ENCODE results near the gene FLII.

FLII gene

DNA sequence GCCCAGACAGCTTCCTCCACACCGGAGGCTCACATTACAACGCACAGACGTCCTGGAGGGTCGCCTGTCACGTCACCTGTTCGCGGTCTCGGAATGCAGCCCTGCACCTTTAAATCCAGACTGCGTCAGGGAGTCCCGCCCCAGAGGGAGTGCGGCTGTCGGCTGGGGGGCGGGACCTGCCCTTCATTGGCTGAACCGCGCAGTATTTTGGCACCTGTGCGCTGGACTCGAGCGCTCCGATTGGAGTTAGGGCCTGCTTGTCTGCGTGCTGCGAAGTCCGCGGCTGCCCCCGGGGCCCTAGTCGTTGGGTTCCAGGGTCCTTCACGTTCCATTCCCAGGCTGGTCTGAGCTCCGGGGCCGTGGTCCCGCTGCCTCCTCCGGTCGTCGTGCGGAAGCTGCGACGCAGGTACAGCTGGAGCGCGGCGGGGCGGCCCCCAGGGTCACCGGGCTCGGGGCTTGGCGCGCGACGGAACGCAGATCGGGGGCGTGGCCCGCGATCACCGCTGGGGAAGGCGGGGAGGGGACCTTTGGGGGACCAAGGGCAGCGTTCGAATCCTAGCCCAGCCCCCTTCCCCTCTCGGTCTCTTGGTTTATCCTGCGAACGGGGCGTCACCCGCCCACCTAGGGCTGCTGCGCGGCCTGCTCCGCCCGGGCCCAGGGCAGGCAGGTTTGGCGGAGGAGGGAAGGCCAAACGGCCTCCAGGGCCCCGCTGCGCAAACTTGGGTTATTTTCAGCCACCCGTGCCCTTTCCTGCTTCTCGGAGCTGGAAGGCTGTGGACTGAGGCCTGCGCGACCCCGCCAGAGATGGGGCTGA is 2.0 kb upstream of the FLII start, which contains the start of gene MIEF2 (continued):
- TF ChIP-seq KLF7 (tag by site-specific recombination; IDR thresholded peaks at IDR 0.05; ENCODE audit: borderline replicate concordance) (peak; percentile 90; the same call in 1 of the 2 replicates), ZNF514 (tag by site-specific recombination; IDR thresholded peaks at IDR 0.05) (no peak), ZFHX2 (tag by site-specific recombination; conservative IDR thresholded peaks at IDR 0.05) (peak; percentile 85), EGR2 (tag by site-specific recombination; IDR thresholded peaks at IDR 0.05; ENCODE audit: low read depth) (peak; percentile 77)
- TF ChIP-seq, protein P1, sequence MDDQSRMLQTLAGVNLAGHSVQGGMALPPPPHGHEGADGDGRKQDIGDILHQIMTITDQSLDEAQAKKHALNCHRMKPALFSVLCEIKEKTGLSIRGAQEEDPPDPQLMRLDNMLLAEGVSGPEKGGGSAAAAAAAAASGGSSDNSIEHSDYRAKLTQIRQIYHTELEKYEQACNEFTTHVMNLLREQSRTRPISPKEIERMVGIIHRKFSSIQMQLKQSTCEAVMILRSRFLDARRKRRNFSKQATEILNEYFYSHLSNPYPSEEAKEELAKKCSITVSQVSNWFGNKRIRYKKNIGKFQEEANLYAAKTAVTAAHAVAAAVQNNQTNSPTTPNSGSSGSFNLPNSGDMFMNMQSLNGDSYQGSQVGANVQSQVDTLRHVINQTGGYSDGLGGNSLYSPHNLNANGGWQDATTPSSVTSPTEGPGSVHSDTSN (CRISPR knock-in tag; IDR thresholded peaks at IDR 0.05): peak; percentile 95
- TF ChIP-seq, protein P2, sequence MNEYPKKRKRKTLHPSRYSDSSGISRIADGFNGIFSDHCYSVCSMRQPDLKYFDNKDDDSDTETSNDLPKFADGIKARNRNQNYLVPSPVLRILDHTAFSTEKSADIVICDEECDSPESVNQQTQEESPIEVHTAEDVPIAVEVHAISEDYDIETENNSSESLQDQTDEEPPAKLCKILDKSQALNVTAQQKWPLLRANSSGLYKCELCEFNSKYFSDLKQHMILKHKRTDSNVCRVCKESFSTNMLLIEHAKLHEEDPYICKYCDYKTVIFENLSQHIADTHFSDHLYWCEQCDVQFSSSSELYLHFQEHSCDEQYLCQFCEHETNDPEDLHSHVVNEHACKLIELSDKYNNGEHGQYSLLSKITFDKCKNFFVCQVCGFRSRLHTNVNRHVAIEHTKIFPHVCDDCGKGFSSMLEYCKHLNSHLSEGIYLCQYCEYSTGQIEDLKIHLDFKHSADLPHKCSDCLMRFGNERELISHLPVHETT (tag by site-specific recombination; IDR thresholded peaks at IDR 0.05): no peak
- TF ChIP-seq, protein P3, sequence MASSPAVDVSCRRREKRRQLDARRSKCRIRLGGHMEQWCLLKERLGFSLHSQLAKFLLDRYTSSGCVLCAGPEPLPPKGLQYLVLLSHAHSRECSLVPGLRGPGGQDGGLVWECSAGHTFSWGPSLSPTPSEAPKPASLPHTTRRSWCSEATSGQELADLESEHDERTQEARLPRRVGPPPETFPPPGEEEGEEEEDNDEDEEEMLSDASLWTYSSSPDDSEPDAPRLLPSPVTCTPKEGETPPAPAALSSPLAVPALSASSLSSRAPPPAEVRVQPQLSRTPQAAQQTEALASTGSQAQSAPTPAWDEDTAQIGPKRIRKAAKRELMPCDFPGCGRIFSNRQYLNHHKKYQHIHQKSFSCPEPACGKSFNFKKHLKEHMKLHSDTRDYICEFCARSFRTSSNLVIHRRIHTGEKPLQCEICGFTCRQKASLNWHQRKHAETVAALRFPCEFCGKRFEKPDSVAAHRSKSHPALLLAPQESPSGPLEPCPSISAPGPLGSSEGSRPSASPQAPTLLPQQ (tag by site-specific recombination; IDR thresholded peaks at IDR 0.05): no peak
- TF ChIP-seq, protein P4, sequence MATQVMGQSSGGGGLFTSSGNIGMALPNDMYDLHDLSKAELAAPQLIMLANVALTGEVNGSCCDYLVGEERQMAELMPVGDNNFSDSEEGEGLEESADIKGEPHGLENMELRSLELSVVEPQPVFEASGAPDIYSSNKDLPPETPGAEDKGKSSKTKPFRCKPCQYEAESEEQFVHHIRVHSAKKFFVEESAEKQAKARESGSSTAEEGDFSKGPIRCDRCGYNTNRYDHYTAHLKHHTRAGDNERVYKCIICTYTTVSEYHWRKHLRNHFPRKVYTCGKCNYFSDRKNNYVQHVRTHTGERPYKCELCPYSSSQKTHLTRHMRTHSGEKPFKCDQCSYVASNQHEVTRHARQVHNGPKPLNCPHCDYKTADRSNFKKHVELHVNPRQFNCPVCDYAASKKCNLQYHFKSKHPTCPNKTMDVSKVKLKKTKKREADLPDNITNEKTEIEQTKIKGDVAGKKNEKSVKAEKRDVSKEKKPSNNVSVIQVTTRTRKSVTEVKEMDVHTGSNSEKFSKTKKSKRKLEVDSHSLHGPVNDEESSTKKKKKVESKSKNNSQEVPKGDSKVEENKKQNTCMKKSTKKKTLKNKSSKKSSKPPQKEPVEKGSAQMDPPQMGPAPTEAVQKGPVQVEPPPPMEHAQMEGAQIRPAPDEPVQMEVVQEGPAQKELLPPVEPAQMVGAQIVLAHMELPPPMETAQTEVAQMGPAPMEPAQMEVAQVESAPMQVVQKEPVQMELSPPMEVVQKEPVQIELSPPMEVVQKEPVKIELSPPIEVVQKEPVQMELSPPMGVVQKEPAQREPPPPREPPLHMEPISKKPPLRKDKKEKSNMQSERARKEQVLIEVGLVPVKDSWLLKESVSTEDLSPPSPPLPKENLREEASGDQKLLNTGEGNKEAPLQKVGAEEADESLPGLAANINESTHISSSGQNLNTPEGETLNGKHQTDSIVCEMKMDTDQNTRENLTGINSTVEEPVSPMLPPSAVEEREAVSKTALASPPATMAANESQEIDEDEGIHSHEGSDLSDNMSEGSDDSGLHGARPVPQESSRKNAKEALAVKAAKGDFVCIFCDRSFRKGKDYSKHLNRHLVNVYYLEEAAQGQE (tag by site-specific recombination; IDR thresholded peaks at IDR 0.05): no peak; the same call in 1 of the 2 replicates

DNA sequence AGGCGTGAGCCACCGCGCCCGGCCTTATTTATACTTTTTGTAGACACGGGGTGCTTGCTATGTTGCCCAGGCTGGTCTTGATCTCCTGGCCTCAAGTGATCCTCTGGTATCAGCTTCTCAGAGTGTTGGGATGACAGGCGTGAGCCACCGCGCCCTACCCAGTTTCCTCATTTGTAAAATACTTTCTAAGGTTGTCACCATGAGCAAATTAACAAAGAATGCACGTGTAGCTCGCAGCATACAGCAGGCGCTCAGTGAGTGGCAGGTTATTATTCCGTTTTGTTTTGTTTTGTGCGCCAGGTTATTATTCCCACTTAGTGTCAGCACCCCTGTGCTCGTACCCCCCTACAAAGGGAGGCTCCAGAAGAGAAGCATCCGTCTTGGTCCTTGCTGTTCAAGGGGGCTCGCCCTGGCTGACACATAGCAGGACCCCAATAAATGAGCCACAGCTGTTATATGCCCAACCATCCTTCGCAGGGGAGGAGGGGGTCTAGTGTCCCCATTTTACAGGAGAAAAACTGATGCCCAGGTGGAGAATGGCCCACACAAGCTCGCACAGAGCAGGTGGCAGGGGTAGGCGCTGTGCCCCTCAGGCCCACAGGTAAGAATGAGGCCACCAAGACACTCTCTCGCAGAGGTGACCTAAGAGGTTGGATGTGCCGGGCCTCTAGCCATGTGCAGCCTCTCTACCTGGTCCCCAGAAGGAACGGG is 1.2 kb upstream of the FLII start:
- peaks cover 12% of the 10 kb centered on the region for H3K4me1 ChIP-seq (ENCODE audit: control insufficient read depth, insufficient read depth, low read length)
- H3K27ac ChIP-seq (ENCODE audit: extremely low read depth, low read depth, low read length): peak overlapping the region; percentile 92; the same call in 1 of the 2 replicates
- no peak for TF ChIP-seq ZNF521 (tag by site-specific recombination; IDR thresholded peaks at IDR 0.05)
- no peak for TF ChIP-seq KLF1 (tag by site-specific recombination; IDR thresholded peaks at IDR 0.05)
- TF ChIP-seq ZNF24 (tag by site-specific recombination; IDR thresholded peaks at IDR 0.05): peak; percentile 8; the same call in 1 of the 2 replicates
- TF ChIP-seq, protein P5, sequence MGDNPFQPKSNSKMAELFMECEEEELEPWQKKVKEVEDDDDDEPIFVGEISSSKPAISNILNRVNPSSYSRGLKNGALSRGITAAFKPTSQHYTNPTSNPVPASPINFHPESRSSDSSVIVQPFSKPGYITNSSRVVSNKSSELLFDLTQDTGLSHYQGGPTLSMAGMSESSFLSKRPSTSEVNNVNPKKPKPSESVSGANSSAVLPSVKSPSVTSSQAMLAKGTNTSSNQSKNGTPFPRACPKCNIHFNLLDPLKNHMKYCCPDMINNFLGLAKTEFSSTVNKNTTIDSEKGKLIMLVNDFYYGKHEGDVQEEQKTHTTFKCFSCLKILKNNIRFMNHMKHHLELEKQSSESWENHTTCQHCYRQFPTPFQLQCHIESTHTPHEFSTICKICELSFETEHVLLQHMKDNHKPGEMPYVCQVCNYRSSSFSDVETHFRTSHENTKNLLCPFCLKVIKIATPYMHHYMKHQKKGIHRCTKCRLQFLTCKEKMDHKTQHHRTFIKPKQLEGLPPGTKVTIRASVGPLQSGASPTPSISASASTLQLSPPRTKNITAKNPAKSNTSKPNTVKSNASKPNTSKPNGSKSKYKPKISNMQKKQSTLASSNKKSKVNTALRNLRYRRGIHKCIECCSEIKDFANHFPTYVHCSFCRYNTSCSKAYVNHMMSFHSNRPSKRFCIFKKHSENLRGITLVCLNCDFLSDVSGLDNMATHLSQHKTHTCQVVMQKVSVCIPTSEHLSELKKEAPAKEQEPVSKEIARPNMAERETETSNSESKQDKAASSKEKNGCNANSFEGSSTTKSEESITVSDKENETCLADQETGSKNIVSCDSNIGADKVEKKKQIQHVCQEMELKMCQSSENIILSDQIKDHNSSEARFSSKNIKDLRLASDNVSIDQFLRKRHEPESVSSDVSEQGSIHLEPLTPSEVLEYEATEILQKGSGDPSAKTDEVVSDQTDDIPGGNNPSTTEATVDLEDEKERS (tag by site-specific recombination; IDR thresholded peaks at IDR 0.05): no peak
- H3K9me3 ChIP-seq (ENCODE audit: control insufficient read depth, insufficient read depth, low read depth, low read length): no peaks in the 10 kb centered on the region
- POLR2A ChIA-PET: interaction anchor here (0.5 to 4.2 kb wide), 6 partner anchors 10 to 1314 kb away, joined by 3 to 24 read pairs (median 5); partner anchors contain the start of genes SMCR8 and TOP3A
- H3K4me3 ChIP-seq (ENCODE audit: low read depth, low read length): peak overlapping the region; percentile 33
- CTCF ChIA-PET: interaction anchor here (0.6 to 1.2 kb wide), 3 partner anchors 10 to 159 kb away, joined by 3 to 5 read pairs (median 4); no protein-coding TSS in a partner anchor
- H3K36me3 ChIP-seq (ENCODE audit: control insufficient read depth in 2 of 2, insufficient read depth in 1 of 2, low read length in 2 of 2): peaks cover 0 to 48% of the 10 kb centered on the region in 2 experiments; a peak in 2 of 3 replicates

Measured in HEK293 (cell line).